Tibial artery (tissue), 4 donors: ENCODE data around the gene SND1.

ENCODE experiments used
- DNase-seq, 2 donors: peaks; one replicate each; pipeline ENCODE4 v3.0.0-alpha.2; 2019
- H3K27ac ChIP-seq, 2 donors: fragments of 200-600 bp; sonication (generic) in 1 of 2; 1 replicate in 1 of 2; 2 replicates in 1 of 2; pipeline ENCODE4 v1.5.1; 2018 to 2019; ENCODE audit warnings: mild to moderate bottlenecking in 1 of 2
- H3K27me3 ChIP-seq, 2 donors: fragments of 200-600 bp; sonication (generic) in 1 of 2; one replicate each; pipeline versions ENCODE4 v1.5.1 to v1.6.0; 2016 to 2019
- H3K36me3 ChIP-seq, 3 donors: fragments of 200-600 bp; sonication (generic) in 2 of 3; one replicate each; pipeline ENCODE4 v1.5.1; 2016 to 2019; ENCODE audit warnings: mild to moderate bottlenecking in 2 of 3
- H3K4me1 ChIP-seq, 4 donors: fragments of 200-600 bp; sonication (generic) in 2 of 4; 1 replicate in 3 of 4; 2 replicates in 1 of 4; pipeline ENCODE4 v1.5.1; 2016 to 2019
- H3K4me3 ChIP-seq, 2 donors: fragments of 200-600 bp; sonication (generic) in 1 of 2; 1 replicate in 1 of 2; 2 replicates in 1 of 2; pipeline ENCODE4 v1.5.1; 2018 to 2019; ENCODE audit warnings: mild to moderate bottlenecking in 2 of 2
- H3K9me3 ChIP-seq, 3 donors: fragments of 200-600 bp; sonication (generic) in 1 of 3; one replicate each; pipeline ENCODE4 v1.5.1; 2016 to 2019
- CTCF ChIP-seq, 2 experiments: fragments of 200-600 bp in 1 of 2; fragments of 450-650 bp in 1 of 2; IDR thresholded peaks; one replicate each; pipeline ENCODE4 v1.5.1; 2017 to 2019; ENCODE audit warnings: antibody characterized with exemption in 2 of 2, mild to moderate bottlenecking in 1 of 2, moderate library complexity in 1 of 2
- intact Hi-C: fragments of 100-400 bp; cut with DNase I; formaldehyde crosslinking; loops from one replicate; pipeline ENCODE4 v1.15.0; 2023; ENCODE audit warnings: low total_unique reads

The SND1 gene

GRCh38 chr7:128129224-128129864 lies 477.4 kb downstream of the SND1 start:
- Histone ChIP-seq H3K9me3 (no peaks in the 10 kb centered on the region), H3K4me3 (no peak overlapping the region), H3K4me1 (peaks cover 0 to 3% (median 0%) of the 10 kb centered on the region in 4 donors), H3K27me3 (peaks cover 2 to 49% of the 10 kb centered on the region in 2 donors), H3K36me3 (no peaks in the 10 kb centered on the region), H3K27ac (no peak overlapping the region)
- intact Hi-C loops = no loop called here
- no peak for TF ChIP-seq CTCF (IDR thresholded peaks at IDR 0.05)
- DNase-seq = no peak

- intact Hi-C loops = loop anchor here (5.0 to 10.0 kb wide), 2 partner anchors 304 to 416 kb away; no protein-coding TSS in a partner anchor
- peaks cover 4 to 65% of the 10 kb centered on the region in 2 donors for H3K27me3 ChIP-seq
- TF ChIP-seq CTCF (IDR thresholded peaks at IDR 0.05) = no peak
- peaks cover 0 to 19% (median 14%) of the 10 kb centered on the region in 4 donors for H3K4me1 ChIP-seq
- DNase-seq = no peak
- H3K36me3 ChIP-seq = no peaks in the 10 kb centered on the region
- no peak overlapping the region for H3K4me3 ChIP-seq
- H3K27ac ChIP-seq = no peak overlapping the region
- H3K9me3 ChIP-seq = no peaks in the 10 kb centered on the region
These were observed 479.1 kb downstream of the SND1 start for GRCh38 chr7:128131115-128131514.

GRCh38 chr7:128131731-128132130 lies 479.7 kb downstream of the SND1 start:
- DNase-seq = no peak
- no peak overlapping the region for H3K27ac ChIP-seq
- H3K36me3 ChIP-seq = no peaks in the 10 kb centered on the region
- peaks cover 0 to 21% (median 17%) of the 10 kb centered on the region in 4 donors for H3K4me1 ChIP-seq
- H3K9me3 ChIP-seq = no peaks in the 10 kb centered on the region
- intact Hi-C loops = loop anchor here (5.0 to 10.0 kb wide), 2 partner anchors 304 to 417 kb away; no protein-coding TSS in a partner anchor
- no peak for TF ChIP-seq CTCF (IDR thresholded peaks at IDR 0.05)
- peaks cover 4 to 68% of the 10 kb centered on the region in 2 donors for H3K27me3 ChIP-seq
- no peak overlapping the region for H3K4me3 ChIP-seq

GRCh38 chr7:128132426-128133069 lies 480.6 kb downstream of the SND1 start:
- DNase-seq = no peak
- H3K4me3 ChIP-seq = no peak overlapping the region
- no peak for TF ChIP-seq CTCF (IDR thresholded peaks at IDR 0.05)
- intact Hi-C loops = loop anchor here (5.0 to 10.0 kb wide), 2 partner anchors 305 to 418 kb away; no protein-coding TSS in a partner anchor
- no peaks in the 10 kb centered on the region for H3K36me3 ChIP-seq
- no peak overlapping the region for H3K27ac ChIP-seq
- H3K27me3 ChIP-seq = peaks cover 4 to 70% of the 10 kb centered on the region in 2 donors
- H3K4me1 ChIP-seq = peaks cover 0 to 21% (median 17%) of the 10 kb centered on the region in 4 donors
- H3K9me3 ChIP-seq = no peaks in the 10 kb centered on the region

GRCh38 chr7:128135159-128135514 lies 483.1 kb downstream of the SND1 start:
- no peak for DNase-seq
- intact Hi-C loops = loop anchor here (2.0 to 10.0 kb wide), 2 partner anchors 74 to 420 kb away; no protein-coding TSS in a partner anchor
- Histone ChIP-seq H3K4me3 (peak overlapping the region; percentile 41 to 62), H3K9me3 (no peaks in the 10 kb centered on the region), H3K27me3 (peaks cover 4 to 66% of the 10 kb centered on the region in 2 donors), H3K27ac (no peak overlapping the region), H3K4me1 (peaks cover 0 to 21% (median 17%) of the 10 kb centered on the region in 4 donors), H3K36me3 (no peaks in the 10 kb centered on the region)
- no peak for TF ChIP-seq CTCF (IDR thresholded peaks at IDR 0.05)
